IPS-18c (cell line): ENCODE measurements around the gene PDZRN4.

Experiments
- H3K4me3 ChIP-seq: 2 replicates; pipeline ENCODE4 v1.7.0; 2013; ENCODE audit warnings: low read depth, mild to moderate bottlenecking, low read length, moderate library complexity; ENCODE audit not compliant: insufficient read depth
- H3K9me3 ChIP-seq: one replicate; pipeline ENCODE4 v1.6.1; 2013; ENCODE audit warnings: mild to moderate bottlenecking, low read length, moderate library complexity; ENCODE audit not compliant: control insufficient read depth, insufficient read depth

PDZRN4 gene

GRCh38 chr12:41459111-41459905 is 271.2 kb downstream of the PDZRN4 start:
- Histone ChIP-seq H3K4me3 (no peak overlapping the region), H3K9me3 (no peaks in the 10 kb centered on the region)

- Histone ChIP-seq H3K4me3 (no peak overlapping the region), H3K9me3 (no peaks in the 10 kb centered on the region)
These were observed 271.7 kb downstream of the PDZRN4 start for GRCh38 chr12:41459906-41460214.

GRCh38 chr12:41460906-41461305 is 272.8 kb downstream of the PDZRN4 start:
- H3K4me3 ChIP-seq = no peak overlapping the region
- no peaks in the 10 kb centered on the region for H3K9me3 ChIP-seq

- H3K9me3 ChIP-seq = no peaks in the 10 kb centered on the region
- H3K4me3 ChIP-seq = no peak overlapping the region
These were observed 274.2 kb downstream of the PDZRN4 start for GRCh38 chr12:41462312-41462711.

- Histone ChIP-seq H3K9me3 (no peaks in the 10 kb centered on the region), H3K4me3 (no peak overlapping the region)
These were observed 277.4 kb downstream of the PDZRN4 start for GRCh38 chr12:41465526-41465925.

GRCh38 chr12:41466300-41466699 is 278.2 kb downstream of the PDZRN4 start:
- Histone ChIP-seq H3K4me3 (no peak overlapping the region), H3K9me3 (no peaks in the 10 kb centered on the region)

- Histone ChIP-seq H3K4me3 (no peak overlapping the region), H3K9me3 (no peaks in the 10 kb centered on the region)
These were observed 278.7 kb downstream of the PDZRN4 start for GRCh38 chr12:41466802-41467201.

- Histone ChIP-seq H3K4me3 (no peak overlapping the region), H3K9me3 (no peaks in the 10 kb centered on the region)
These were observed 279.6 kb downstream of the PDZRN4 start for GRCh38 chr12:41467591-41468325.

- Histone ChIP-seq H3K4me3 (no peak overlapping the region), H3K9me3 (no peaks in the 10 kb centered on the region)
These were observed 280.2 kb downstream of the PDZRN4 start for GRCh38 chr12:41468341-41468740.

- H3K9me3 ChIP-seq = no peaks in the 10 kb centered on the region
- no peak overlapping the region for H3K4me3 ChIP-seq
These were observed 280.6 kb downstream of the PDZRN4 start for GRCh38 chr12:41468756-41469155.

- Histone ChIP-seq H3K9me3 (no peaks in the 10 kb centered on the region), H3K4me3 (no peak overlapping the region)
These were observed 285.3 kb downstream of the PDZRN4 start for GRCh38 chr12:41473441-41473840.

- H3K9me3 ChIP-seq = no peaks in the 10 kb centered on the region
- H3K4me3 ChIP-seq = no peak overlapping the region
These were observed 285.9 kb downstream of the PDZRN4 start for GRCh38 chr12:41474001-41474400.

GRCh38 chr12:41476499-41477439 is 288.6 kb downstream of the PDZRN4 start:
- Histone ChIP-seq H3K9me3 (no peaks in the 10 kb centered on the region), H3K4me3 (no peak overlapping the region)

- Histone ChIP-seq H3K9me3 (no peaks in the 10 kb centered on the region), H3K4me3 (no peak overlapping the region)
These were observed 291.3 kb downstream of the PDZRN4 start for GRCh38 chr12:41479426-41479825.

- Histone ChIP-seq H3K4me3 (no peak overlapping the region), H3K9me3 (no peaks in the 10 kb centered on the region)
These were observed 297.1 kb downstream of the PDZRN4 start for GRCh38 chr12:41485203-41485602.

GRCh38 chr12:41486718-41487117 is 298.6 kb downstream of the PDZRN4 start:
- H3K9me3 ChIP-seq = no peaks in the 10 kb centered on the region
- no peak overlapping the region for H3K4me3 ChIP-seq

- Histone ChIP-seq H3K9me3 (no peaks in the 10 kb centered on the region), H3K4me3 (no peak overlapping the region)
These were observed 307.9 kb downstream of the PDZRN4 start for GRCh38 chr12:41496009-41496408.

GRCh38 chr12:41497409-41497808 is 309.3 kb downstream of the PDZRN4 start:
- no peaks in the 10 kb centered on the region for H3K9me3 ChIP-seq
- H3K4me3 ChIP-seq = no peak overlapping the region
